ENCODE measurements around the gene FXYD2. TPM values are rescaled to one million over a fixed set of nuclear protein-coding genes. Genes with fewer than 3 reads are reported as not detected.

FXYD2 gene
- total RNA-seq, 4 donors from 2014 or later: 0.50 to 3.0 (median 1.2) TPM

DNA sequence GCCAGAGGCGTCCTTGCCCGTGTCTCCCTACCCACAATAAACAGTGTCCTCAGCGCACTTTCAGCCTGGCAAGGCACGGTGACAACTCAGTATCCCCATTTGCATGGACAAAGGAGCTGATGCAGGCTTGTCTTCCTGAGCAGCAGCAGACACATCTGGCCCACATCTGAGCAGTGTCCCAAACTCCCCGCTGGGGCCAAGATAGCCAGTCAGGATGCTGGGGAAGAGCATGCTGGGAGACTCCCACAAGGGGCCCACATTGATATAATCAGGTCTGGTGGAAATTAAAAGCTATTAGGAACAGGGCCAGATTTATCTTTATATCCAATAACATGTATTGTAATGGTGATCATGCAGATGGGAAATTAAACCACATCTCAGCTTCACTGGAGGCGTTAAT lies 52.2 kb downstream of the FXYD2 start:
- WGBS, 2 donors (ENCODE audit: low coverage in 1 of 2): 91 to 96% methylated on average over 3 to 4 of the region's 6 CpGs
- no peak for ATAC-seq
- Histone ChIP-seq H3K4me1 (no peaks in the 10 kb centered on the region), H3K9me3 (no peaks in the 10 kb centered on the region), H3K4me3 (no peak overlapping the region), H3K27me3 (peaks cover 5% of the 10 kb centered on the region), H3K36me3 (no peaks in the 10 kb centered on the region), H3K27ac (no peak overlapping the region)
- TF ChIP-seq POLR2A (IDR thresholded peaks at IDR 0.05) (no peak), POLR2AphosphoS5 (IDR thresholded peaks at IDR 0.05) (no peak), EP300 (IDR thresholded peaks at IDR 0.05) (no peak)
- TF ChIP-seq, protein P1, sequence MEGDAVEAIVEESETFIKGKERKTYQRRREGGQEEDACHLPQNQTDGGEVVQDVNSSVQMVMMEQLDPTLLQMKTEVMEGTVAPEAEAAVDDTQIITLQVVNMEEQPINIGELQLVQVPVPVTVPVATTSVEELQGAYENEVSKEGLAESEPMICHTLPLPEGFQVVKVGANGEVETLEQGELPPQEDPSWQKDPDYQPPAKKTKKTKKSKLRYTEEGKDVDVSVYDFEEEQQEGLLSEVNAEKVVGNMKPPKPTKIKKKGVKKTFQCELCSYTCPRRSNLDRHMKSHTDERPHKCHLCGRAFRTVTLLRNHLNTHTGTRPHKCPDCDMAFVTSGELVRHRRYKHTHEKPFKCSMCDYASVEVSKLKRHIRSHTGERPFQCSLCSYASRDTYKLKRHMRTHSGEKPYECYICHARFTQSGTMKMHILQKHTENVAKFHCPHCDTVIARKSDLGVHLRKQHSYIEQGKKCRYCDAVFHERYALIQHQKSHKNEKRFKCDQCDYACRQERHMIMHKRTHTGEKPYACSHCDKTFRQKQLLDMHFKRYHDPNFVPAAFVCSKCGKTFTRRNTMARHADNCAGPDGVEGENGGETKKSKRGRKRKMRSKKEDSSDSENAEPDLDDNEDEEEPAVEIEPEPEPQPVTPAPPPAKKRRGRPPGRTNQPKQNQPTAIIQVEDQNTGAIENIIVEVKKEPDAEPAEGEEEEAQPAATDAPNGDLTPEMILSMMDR (IDR thresholded peaks at IDR 0.05): no peak

DNA sequence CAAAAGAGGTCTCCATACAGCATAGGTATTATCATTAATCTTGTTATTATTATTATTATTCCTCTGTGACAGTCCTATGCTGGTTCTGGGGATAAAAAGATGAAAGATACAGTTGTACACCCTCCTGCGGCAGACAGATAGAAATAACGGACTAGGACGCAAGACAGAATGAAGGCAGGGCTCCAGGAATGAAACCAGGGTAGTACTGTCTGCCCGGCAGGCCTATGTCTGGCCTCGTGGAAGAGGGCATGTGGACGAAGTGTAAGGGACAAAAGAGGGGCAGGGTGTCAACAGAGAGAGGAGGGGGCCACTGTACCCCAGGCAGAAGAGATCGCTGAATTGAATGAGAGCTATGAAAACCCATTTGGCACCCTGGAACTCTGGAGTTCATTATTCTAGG lies 52.7 kb downstream of the FXYD2 start:
- TF ChIP-seq, protein P1 (IDR thresholded peaks at IDR 0.05): no peak
- Histone ChIP-seq H3K36me3 (peaks cover 0 to 1% of the 10 kb centered on the region in 2 donors), H3K4me3 (no peak overlapping the region), H3K27me3 (peaks cover 5% of the 10 kb centered on the region), H3K9me3 (no peaks in the 10 kb centered on the region), H3K27ac (no peak overlapping the region), H3K4me1 (no peaks in the 10 kb centered on the region)
- 64 to 89% methylated on average over 4 to 6 of the region's 7 CpGs for WGBS, 2 donors (ENCODE audit: low coverage in 1 of 2)
- ATAC-seq: no peak

GRCh38 chr11:117771197-117771596 lies 53.3 kb downstream of the FXYD2 start:
- no peaks in the 10 kb centered on the region for H3K4me1 ChIP-seq
- WGBS, 2 donors (ENCODE audit: low coverage in 1 of 2): 77 to 93% methylated on average over 5 of the region's 6 CpGs
- no peak overlapping the region for H3K27ac ChIP-seq
- peaks cover 0 to 3% of the 10 kb centered on the region in 2 donors for H3K36me3 ChIP-seq
- no peak overlapping the region for H3K4me3 ChIP-seq
- TF ChIP-seq, protein P1 (IDR thresholded peaks at IDR 0.05): no peak
- TF ChIP-seq POLR2A (IDR thresholded peaks at IDR 0.05): no peak
- no peak for ATAC-seq
- H3K9me3 ChIP-seq: no peaks in the 10 kb centered on the region
- peaks cover 5% of the 10 kb centered on the region for H3K27me3 ChIP-seq

- no peak for ATAC-seq
- peaks cover 0 to 3% of the 10 kb centered on the region in 2 donors for H3K36me3 ChIP-seq
- H3K4me1 ChIP-seq: no peaks in the 10 kb centered on the region
- H3K4me3 ChIP-seq: no peak overlapping the region
- H3K27me3 ChIP-seq: no peaks in the 10 kb centered on the region
- no peak overlapping the region for H3K27ac ChIP-seq
- TF ChIP-seq POLR2AphosphoS5 (IDR thresholded peaks at IDR 0.05) (no peak), EP300 (IDR thresholded peaks at IDR 0.05) (no peak), POLR2A (IDR thresholded peaks at IDR 0.05) (no peak)
- TF ChIP-seq, protein P1 (IDR thresholded peaks at IDR 0.05): no peak
- WGBS, 2 donors (ENCODE audit: low coverage in 1 of 2): 60 to 93% methylated on average over 1 to 2 of the region's 4 CpGs
- H3K9me3 ChIP-seq: no peaks in the 10 kb centered on the region
Measured at GRCh38 chr11:117770061-117770460, 54.5 kb downstream of the FXYD2 start.

Other genes with a start within 250 kb of the FXYD2 start
- 1 to 10 TPM in 1 of 4 donors, under 1 TPM in 3; 0.35 to 2.5 (median 0.73) TPM for gene DSCAML1, start 27.5 kb downstream of the FXYD2 start, total RNA-seq
- gene FXYD6, start 51.9 kb upstream of the FXYD2 start, total RNA-seq: 10 to 100 TPM; 28.6 to 76.7 (median 74.4) TPM
- gene TMPRSS13, start 104.7 kb upstream of the FXYD2 start, total RNA-seq: under 1 TPM in 3 of 4 donors, not detected in 1; 0.13 to 0.67 (median 0.31) TPM
- gene IL10RA, start 161.7 kb upstream of the FXYD2 start, total RNA-seq: 10 to 100 TPM; 16.7 to 37.3 (median 24.3) TPM